Suprapubic skin (tissue), 4 donors: Measurements from ENCODE around the gene UBQLN4. TPM values are rescaled to one million over a fixed set of nuclear protein-coding genes. Genes with fewer than 3 reads are reported as not detected.

Source experiments
- DNase-seq, 2 donors: peaks; one replicate each; pipeline ENCODE4 v3.0.0-alpha.2; 2019; ENCODE audit warnings: low spot score in 2 of 2
- H3K27ac ChIP-seq: fragments of 200-600 bp; sonication (generic); one replicate; pipeline ENCODE4 v1.5.1; 2019
- H3K27me3 ChIP-seq: fragments of 200-600 bp; sonication (generic); one replicate; pipeline ENCODE4 v1.5.1; 2019
- H3K36me3 ChIP-seq: fragments of 200-600 bp; sonication (generic); one replicate; pipeline ENCODE4 v1.5.1; 2019
- H3K4me1 ChIP-seq: fragments of 200-600 bp; sonication (generic); one replicate; pipeline ENCODE4 v1.5.1; 2019
- H3K4me3 ChIP-seq: fragments of 200-600 bp; sonication (generic); one replicate; pipeline ENCODE4 v1.5.1; 2019; ENCODE audit warnings: mild to moderate bottlenecking
- H3K9me3 ChIP-seq: fragments of 200-600 bp; sonication (generic); one replicate; pipeline ENCODE4 v1.5.1; 2019
- CTCF ChIP-seq, 2 donors: fragments of 200-600 bp in 1 of 2; fragments of 450-650 bp in 1 of 2; sonication (generic) in 1 of 2; IDR thresholded peaks; one replicate each; pipeline ENCODE4 v1.5.1; 2016 to 2019; ENCODE audit warnings: antibody characterized with exemption in 2 of 2, mild to moderate bottlenecking in 1 of 2, moderate library complexity in 1 of 2
- EP300 ChIP-seq: sonication (generic); formaldehyde crosslinking; IDR thresholded peaks from one replicate; pipeline ENCODE4 v1.6.1; 2017; ENCODE audit warnings: antibody characterized with exemption
- POLR2A ChIP-seq, 2 donors: fragments of 450-650 bp; IDR thresholded peaks; one replicate each; pipeline ENCODE4 v1.6.1; 2017; ENCODE audit warnings: antibody characterized with exemption in 2 of 2, mild to moderate bottlenecking in 2 of 2, moderate library complexity in 2 of 2
- POLR2AphosphoS5 ChIP-seq, 3 donors: sonication (generic); formaldehyde crosslinking; IDR thresholded peaks; one replicate each; pipeline ENCODE4 v1.6.1; 2017; ENCODE audit warnings: antibody characterized with exemption in 3 of 3
- WGBS: methylation state at CpG from one replicate; pipeline ENCODE4 v1.1.5; 2018; 5-methylcytosine and 5-hydroxymethylcytosine counted together
- total RNA-seq, 4 donors: library from RNA; depleted of rRNA; stranded (reverse); fragments of >200 nt; gene quantifications; one replicate each; pipeline ENCODE4 v1.1.0, GENCODE V29; 2016

The UBQLN4 gene
- total RNA-seq, 4 donors from 2014 or later: 32.7 to 42.7 (median 39.8) TPM

- TF ChIP-seq EP300 (no peak), POLR2A (IDR thresholded peaks at IDR 0.05) (no peak), CTCF (IDR thresholded peaks at IDR 0.05) (no peak), POLR2AphosphoS5 (IDR thresholded peaks at IDR 0.05) (no peak)
- Histone ChIP-seq H3K4me3 (peak overlapping the region; percentile 43), H3K9me3 (no peaks in the 10 kb centered on the region), H3K36me3 (no peaks in the 10 kb centered on the region), H3K27me3 (no peaks in the 10 kb centered on the region), H3K27ac (no peak overlapping the region), H3K4me1 (peaks cover 28% of the 10 kb centered on the region)
- WGBS: 33% methylated on average over 24 of the region's 73 CpGs
- no peak for DNase-seq
These were observed 23.2 kb upstream of the UBQLN4 start for GRCh38 chr1:156076609-156077429.

GRCh38 chr1:156075775-156076204 lies 22.2 kb upstream of the UBQLN4 start:
- no peak for TF ChIP-seq POLR2A (IDR thresholded peaks at IDR 0.05)
- no peak for TF ChIP-seq EP300
- 56% methylated on average over 4 of the region's 4 CpGs for WGBS
- peaks cover 20% of the 10 kb centered on the region for H3K4me1 ChIP-seq
- no peaks in the 10 kb centered on the region for H3K9me3 ChIP-seq
- no peak overlapping the region for H3K27ac ChIP-seq
- H3K4me3 ChIP-seq: peak overlapping the region; percentile 43
- H3K36me3 ChIP-seq: no peaks in the 10 kb centered on the region
- H3K27me3 ChIP-seq: no peaks in the 10 kb centered on the region
- DNase-seq: no peak

GRCh38 chr1:156075162-156075561 lies 21.6 kb upstream of the UBQLN4 start:
- Histone ChIP-seq H3K36me3 (peaks cover 5% of the 10 kb centered on the region), H3K27ac (no peak overlapping the region), H3K4me1 (peaks cover 20% of the 10 kb centered on the region), H3K4me3 (no peak overlapping the region), H3K27me3 (no peaks in the 10 kb centered on the region), H3K9me3 (no peaks in the 10 kb centered on the region)
- no peak for DNase-seq
- TF ChIP-seq POLR2AphosphoS5 (IDR thresholded peaks at IDR 0.05) (no peak), CTCF (IDR thresholded peaks at IDR 0.05) (no peak), POLR2A (IDR thresholded peaks at IDR 0.05) (no peak), EP300 (no peak)
- 54% methylated on average over 3 of the region's 3 CpGs for WGBS

GRCh38 chr1:156074661-156075060 lies 21.1 kb upstream of the UBQLN4 start:
- H3K36me3 ChIP-seq: peaks cover 9% of the 10 kb centered on the region
- WGBS: 56% methylated on average over 8 of the region's 8 CpGs
- no peak overlapping the region for H3K27ac ChIP-seq

GRCh38 chr1:156073740-156074139 lies 20.1 kb upstream of the UBQLN4 start:
- TF ChIP-seq POLR2AphosphoS5 (IDR thresholded peaks at IDR 0.05): no peak
- H3K4me3 ChIP-seq: no peak overlapping the region
- 61% methylated on average over 5 of the region's 5 CpGs for WGBS
- H3K9me3 ChIP-seq: no peaks in the 10 kb centered on the region
- H3K27ac ChIP-seq: no peak overlapping the region
- peaks cover 20% of the 10 kb centered on the region for H3K4me1 ChIP-seq
- H3K27me3 ChIP-seq: no peaks in the 10 kb centered on the region
- H3K36me3 ChIP-seq: peaks cover 12% of the 10 kb centered on the region
- DNase-seq: no peak

More at GRCh38 chr1:156074661-156075060, 21.1 kb upstream of the UBQLN4 start:
- Histone ChIP-seq H3K27me3 (no peaks in the 10 kb centered on the region), H3K4me3 (no peak overlapping the region), H3K9me3 (no peaks in the 10 kb centered on the region), H3K4me1 (peaks cover 20% of the 10 kb centered on the region)
- TF ChIP-seq CTCF (IDR thresholded peaks at IDR 0.05): no peak
- no peak for TF ChIP-seq POLR2A (IDR thresholded peaks at IDR 0.05)
- no peak for TF ChIP-seq EP300
- no peak for TF ChIP-seq POLR2AphosphoS5 (IDR thresholded peaks at IDR 0.05)
- DNase-seq: no peak

- no peaks in the 10 kb centered on the region for H3K27me3 ChIP-seq
- H3K9me3 ChIP-seq: no peaks in the 10 kb centered on the region
- no peak for DNase-seq
- H3K4me1 ChIP-seq: peaks cover 20% of the 10 kb centered on the region
- H3K27ac ChIP-seq: no peak overlapping the region
- peaks cover 14% of the 10 kb centered on the region for H3K36me3 ChIP-seq
- no peak overlapping the region for H3K4me3 ChIP-seq
- 67% methylated on average over 1 of the region's 1 CpG for WGBS
- no peak for TF ChIP-seq CTCF (IDR thresholded peaks at IDR 0.05)
- no peak for TF ChIP-seq POLR2AphosphoS5 (IDR thresholded peaks at IDR 0.05)
- TF ChIP-seq EP300: no peak
- no peak for TF ChIP-seq POLR2A (IDR thresholded peaks at IDR 0.05)
These were observed 19.6 kb upstream of the UBQLN4 start for GRCh38 chr1:156073110-156073687.
